Liver (tissue), 9 donors: Measurements from ENCODE around the gene SEM1. TPM values are rescaled to one million over a fixed set of nuclear protein-coding genes. Genes with fewer than 3 reads are reported as not detected.

Experiments
- DNase-seq: peaks from one replicate; pipeline ENCODE4 v3.0.0-alpha.2; 2017; ENCODE audit warnings: low spot score
- H3K27ac ChIP-seq, 2 donors: one replicate each; pipeline ENCODE4 v1.7.0; 2013; ENCODE audit warnings: inconsistent platforms in 2 of 2, low read length in 2 of 2, control low read depth in 1 of 2, low read depth in 1 of 2, mild to moderate bottlenecking in 1 of 2
- H3K27me3 ChIP-seq, 4 donors: one replicate each; pipeline versions ENCODE4 v1.6.1 to v1.7.0; 2013; ENCODE audit warnings: low read length in 3 of 4, inconsistent platforms in 1 of 4, mild to moderate bottlenecking in 1 of 4, moderate library complexity in 1 of 4; ENCODE audit not compliant: control insufficient read depth in 4 of 4, insufficient read depth in 4 of 4
- H3K36me3 ChIP-seq, 4 donors: one replicate each; pipeline versions ENCODE4 v1.6.1 to v1.7.0; 2013; ENCODE audit warnings: low read length in 3 of 4, mild to moderate bottlenecking in 3 of 4, low read depth in 1 of 4, moderate library complexity in 1 of 4; ENCODE audit not compliant: control insufficient read depth in 4 of 4, insufficient read depth in 3 of 4
- H3K4me1 ChIP-seq, 4 donors: one replicate each; pipeline versions ENCODE4 v1.6.1 to v1.7.0; 2013; ENCODE audit warnings: low read length in 3 of 4, mild to moderate bottlenecking in 3 of 4, moderate library complexity in 1 of 4; ENCODE audit not compliant: control insufficient read depth in 4 of 4, insufficient read depth in 4 of 4
- H3K4me3 ChIP-seq, 3 donors: one replicate each; pipeline versions ENCODE4 v1.6.1 to v1.7.0; 2013; ENCODE audit warnings: low read length in 3 of 3, control low read depth in 1 of 3, low read depth in 1 of 3, mild to moderate bottlenecking in 1 of 3
- H3K9ac ChIP-seq, 2 donors: one replicate each; pipeline ENCODE4 v1.7.0; 2013; ENCODE audit warnings: low read length in 2 of 2, mild to moderate bottlenecking in 2 of 2, moderate library complexity in 2 of 2, control low read depth in 1 of 2, low read depth in 1 of 2
- H3K9me3 ChIP-seq, 4 donors: one replicate each; pipeline versions ENCODE4 v1.6.1 to v1.7.0; 2013; ENCODE audit warnings: low read length in 3 of 4; ENCODE audit not compliant: control insufficient read depth in 4 of 4
- EGR1 ChIP-seq, 2 donors: IDR thresholded peaks; 2 replicates each; pipeline ENCODE4 v1.6.1; 2016 to 2018; ENCODE audit warnings: antibody characterized with exemption in 2 of 2, low read depth in 2 of 2
- FOXA1 ChIP-seq: IDR thresholded peaks from 2 replicates; pipeline ENCODE4 v1.6.1; 2016; ENCODE audit warnings: antibody characterized with exemption
- FOXA2 ChIP-seq: IDR thresholded peaks from 2 replicates; pipeline ENCODE4 v1.6.1; 2016; ENCODE audit warnings: antibody characterized with exemption
- GABPA ChIP-seq, 2 donors: IDR thresholded peaks in 1 of 2; conservative IDR thresholded peaks in 1 of 2; 2 replicates each; pipeline ENCODE4 v1.6.1; 2016; ENCODE audit warnings: antibody characterized with exemption in 2 of 2, mild to moderate bottlenecking in 1 of 2, moderate library complexity in 1 of 2
- HNF4A ChIP-seq, 2 donors: conservative IDR thresholded peaks; 2 replicates each; pipeline ENCODE4 v1.6.1; 2016; ENCODE audit warnings: antibody characterized with exemption in 2 of 2, mild to moderate bottlenecking in 2 of 2
- HNF4G ChIP-seq: IDR thresholded peaks from 2 replicates; pipeline ENCODE4 v1.6.1; 2016; ENCODE audit warnings: antibody characterized with exemption
- JUND ChIP-seq, 2 donors: IDR thresholded peaks; 2 replicates each; pipeline ENCODE4 v1.6.1; 2016; ENCODE audit warnings: antibody characterized with exemption in 2 of 2
- MAX ChIP-seq: IDR thresholded peaks from 2 replicates; pipeline ENCODE4 v1.6.1; 2016; ENCODE audit warnings: antibody characterized with exemption
- NR2F2 ChIP-seq: IDR thresholded peaks from 2 replicates; pipeline ENCODE4 v1.6.1; 2016; ENCODE audit warnings: antibody characterized with exemption
- RAD21 ChIP-seq, 2 donors: IDR thresholded peaks; 2 replicates each; pipeline ENCODE4 v1.6.1; 2016; ENCODE audit warnings: antibody characterized with exemption in 2 of 2, mild to moderate bottlenecking in 2 of 2
- RXRA ChIP-seq, 2 donors: IDR thresholded peaks; 2 replicates each; pipeline ENCODE4 v1.6.1; 2017 to 2018; ENCODE audit warnings: antibody characterized with exemption in 2 of 2, mild to moderate bottlenecking in 1 of 2
- SP1 ChIP-seq: IDR thresholded peaks from 2 replicates; pipeline ENCODE4 v1.6.1; 2018; ENCODE audit warnings: antibody characterized with exemption, mild to moderate bottlenecking
- TAF1 ChIP-seq: conservative IDR thresholded peaks from 2 replicates; pipeline ENCODE4 v1.6.1; 2016; ENCODE audit warnings: antibody characterized with exemption, mild to moderate bottlenecking
- YY1 ChIP-seq: IDR thresholded peaks from 2 replicates; pipeline ENCODE4 v1.6.1; 2016; ENCODE audit warnings: antibody characterized with exemption, mild to moderate bottlenecking
- WGBS: extraction: QIAGEN DNeasy Blood & Tissue Kit; methylation state at CpG from one replicate; pipeline ENCODE4 v1.1.7; 2013; 5-methylcytosine and 5-hydroxymethylcytosine counted together
- polyA plus RNA-seq, 2 donors: library from polyadenylated mRNA; stranded (reverse) in 1 of 2; unstranded in 1 of 2; fragments of 200-250 nt in 1 of 2; fragments of >200 nt in 1 of 2; fragmentation: Nextera tagmentation in 1 of 2; extraction: Ambion mirVana in 1 of 2; gene quantifications; one replicate each; pipeline versions ENCODE4 v1.2.1 to v1.2.3, GENCODE V29; 2013 to 2015
- total RNA-seq, 2 donors: library from RNA; depleted of rRNA; stranded (reverse); fragments of >200 nt; gene quantifications; one replicate each; pipeline ENCODE4 v1.2.3, GENCODE V29; 2014
- TF ChIP-seq, protein P1 (sequence below): fragments of 150-350 bp; IDR thresholded peaks from 2 replicates; pipeline ENCODE4 v1.5.1; 2017; ENCODE audit warnings: improper control_type of control experiment, low read depth, low read length; ENCODE audit not compliant: missing input control
- TF ChIP-seq, protein P2 (sequence below): IDR thresholded peaks from 2 replicates; pipeline ENCODE4 v1.6.1; 2016; ENCODE audit warnings: antibody characterized with exemption
- TF ChIP-seq, protein P3 (sequence below): IDR thresholded peaks from 2 replicates; pipeline ENCODE4 v1.6.1; 2016; ENCODE audit warnings: antibody characterized with exemption
- TF ChIP-seq, protein P4 (sequence below): IDR thresholded peaks from 2 replicates; pipeline ENCODE4 v1.6.1; 2016; ENCODE audit warnings: antibody characterized with exemption, mild to moderate bottlenecking
- donor health status: healthy.
- donor health status: healthy.
- donor health status: healthy.
- donor health status: healthy.
- donor health status: healthy.

Gene SEM1
- total and polyA plus RNA-seq, 4 donors: 21.1 to 325 (median 52.7) TPM

DNA sequence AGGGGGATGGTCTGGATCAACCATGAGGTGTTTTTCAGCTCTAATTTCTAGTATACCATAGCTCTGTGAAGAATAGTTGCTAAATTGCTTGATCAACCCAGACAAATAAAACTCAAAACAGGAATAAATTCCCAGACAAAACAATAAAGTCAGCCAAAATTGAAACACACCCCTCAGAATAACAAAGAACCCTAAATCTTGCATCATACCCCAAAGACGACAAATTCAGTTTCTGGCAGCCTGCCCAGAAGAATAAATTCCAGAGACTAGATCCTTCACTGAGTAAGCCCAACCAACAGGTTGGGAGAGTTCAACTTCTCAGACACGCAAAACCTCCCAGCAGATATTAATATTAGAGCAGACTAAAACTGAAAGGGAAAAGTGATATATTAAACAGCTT, 11.2 kb upstream of the SEM1 start (continued):
- TF ChIP-seq, protein P1, sequence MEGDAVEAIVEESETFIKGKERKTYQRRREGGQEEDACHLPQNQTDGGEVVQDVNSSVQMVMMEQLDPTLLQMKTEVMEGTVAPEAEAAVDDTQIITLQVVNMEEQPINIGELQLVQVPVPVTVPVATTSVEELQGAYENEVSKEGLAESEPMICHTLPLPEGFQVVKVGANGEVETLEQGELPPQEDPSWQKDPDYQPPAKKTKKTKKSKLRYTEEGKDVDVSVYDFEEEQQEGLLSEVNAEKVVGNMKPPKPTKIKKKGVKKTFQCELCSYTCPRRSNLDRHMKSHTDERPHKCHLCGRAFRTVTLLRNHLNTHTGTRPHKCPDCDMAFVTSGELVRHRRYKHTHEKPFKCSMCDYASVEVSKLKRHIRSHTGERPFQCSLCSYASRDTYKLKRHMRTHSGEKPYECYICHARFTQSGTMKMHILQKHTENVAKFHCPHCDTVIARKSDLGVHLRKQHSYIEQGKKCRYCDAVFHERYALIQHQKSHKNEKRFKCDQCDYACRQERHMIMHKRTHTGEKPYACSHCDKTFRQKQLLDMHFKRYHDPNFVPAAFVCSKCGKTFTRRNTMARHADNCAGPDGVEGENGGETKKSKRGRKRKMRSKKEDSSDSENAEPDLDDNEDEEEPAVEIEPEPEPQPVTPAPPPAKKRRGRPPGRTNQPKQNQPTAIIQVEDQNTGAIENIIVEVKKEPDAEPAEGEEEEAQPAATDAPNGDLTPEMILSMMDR: no peak
- TF ChIP-seq, protein P2, sequence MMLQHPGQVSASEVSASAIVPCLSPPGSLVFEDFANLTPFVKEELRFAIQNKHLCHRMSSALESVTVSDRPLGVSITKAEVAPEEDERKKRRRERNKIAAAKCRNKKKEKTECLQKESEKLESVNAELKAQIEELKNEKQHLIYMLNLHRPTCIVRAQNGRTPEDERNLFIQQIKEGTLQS: no peak
- TF ChIP-seq NR2F2: no peak
- TF ChIP-seq RXRA (IDR thresholded peaks at IDR 0.05): no peak
- TF ChIP-seq FOXA1: no peak

GRCh38 chr7:96719164-96719563, 9.5 kb upstream of the SEM1 start:
- WGBS: 27% methylated on average over 4 of the region's 4 CpGs
- Histone ChIP-seq H3K36me3 (no peaks in the 10 kb centered on the region), H3K27ac (no peak overlapping the region), H3K27me3 (no peaks in the 10 kb centered on the region), H3K9me3 (no peaks in the 10 kb centered on the region), H3K9ac (no peak overlapping the region), H3K4me1 (peaks cover 3 to 8% (median 5%) of the 10 kb centered on the region in 4 donors), H3K4me3 (peak overlapping the region in 1 of 3 donors; percentile 37)
- DNase-seq: no peak
- TF ChIP-seq, protein P2: no peak
- peak in 1 of 2 donors; percentile 5 for TF ChIP-seq RAD21 (IDR thresholded peaks at IDR 0.05)

GRCh38 chr7:96718107-96719003, 8.7 kb upstream of the SEM1 start:
- 46% methylated on average over 3 of the region's 3 CpGs for WGBS
- H3K4me1 ChIP-seq: peaks cover 3 to 8% (median 5%) of the 10 kb centered on the region in 4 donors

More at GRCh38 chr7:96718107-96719003, 8.7 kb upstream of the SEM1 start:
- Histone ChIP-seq H3K4me3 (no peak overlapping the region), H3K27me3 (no peaks in the 10 kb centered on the region), H3K36me3 (no peaks in the 10 kb centered on the region), H3K9me3 (peaks cover 0 to 2% (median 1%) of the 10 kb centered on the region in 4 donors), H3K27ac (no peak overlapping the region), H3K9ac (no peak overlapping the region)
- no peak for DNase-seq
- TF ChIP-seq JUND (IDR thresholded peaks at IDR 0.05): no peak
- no peak for TF ChIP-seq MAX
- peak; percentile 59 for TF ChIP-seq YY1
- TF ChIP-seq RXRA (IDR thresholded peaks at IDR 0.05): no peak
- TF ChIP-seq FOXA2: no peak
- TF ChIP-seq, protein P1: no peak
- no peak for TF ChIP-seq EGR1 (IDR thresholded peaks at IDR 0.05; ENCODE audit: low read depth in 2 of 2)
- no peak for TF ChIP-seq HNF4G
- TF ChIP-seq, protein P3, sequence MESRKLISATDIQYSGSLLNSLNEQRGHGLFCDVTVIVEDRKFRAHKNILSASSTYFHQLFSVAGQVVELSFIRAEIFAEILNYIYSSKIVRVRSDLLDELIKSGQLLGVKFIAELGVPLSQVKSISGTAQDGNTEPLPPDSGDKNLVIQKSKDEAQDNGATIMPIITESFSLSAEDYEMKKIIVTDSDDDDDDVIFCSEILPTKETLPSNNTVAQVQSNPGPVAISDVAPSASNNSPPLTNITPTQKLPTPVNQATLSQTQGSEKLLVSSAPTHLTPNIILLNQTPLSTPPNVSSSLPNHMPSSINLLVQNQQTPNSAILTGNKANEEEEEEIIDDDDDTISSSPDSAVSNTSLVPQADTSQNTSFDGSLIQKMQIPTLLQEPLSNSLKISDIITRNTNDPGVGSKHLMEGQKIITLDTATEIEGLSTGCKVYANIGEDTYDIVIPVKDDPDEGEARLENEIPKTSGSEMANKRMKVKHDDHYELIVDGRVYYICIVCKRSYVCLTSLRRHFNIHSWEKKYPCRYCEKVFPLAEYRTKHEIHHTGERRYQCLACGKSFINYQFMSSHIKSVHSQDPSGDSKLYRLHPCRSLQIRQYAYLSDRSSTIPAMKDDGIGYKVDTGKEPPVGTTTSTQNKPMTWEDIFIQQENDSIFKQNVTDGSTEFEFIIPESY: no peak
- TF ChIP-seq TAF1: no peak
- TF ChIP-seq, protein P4, sequence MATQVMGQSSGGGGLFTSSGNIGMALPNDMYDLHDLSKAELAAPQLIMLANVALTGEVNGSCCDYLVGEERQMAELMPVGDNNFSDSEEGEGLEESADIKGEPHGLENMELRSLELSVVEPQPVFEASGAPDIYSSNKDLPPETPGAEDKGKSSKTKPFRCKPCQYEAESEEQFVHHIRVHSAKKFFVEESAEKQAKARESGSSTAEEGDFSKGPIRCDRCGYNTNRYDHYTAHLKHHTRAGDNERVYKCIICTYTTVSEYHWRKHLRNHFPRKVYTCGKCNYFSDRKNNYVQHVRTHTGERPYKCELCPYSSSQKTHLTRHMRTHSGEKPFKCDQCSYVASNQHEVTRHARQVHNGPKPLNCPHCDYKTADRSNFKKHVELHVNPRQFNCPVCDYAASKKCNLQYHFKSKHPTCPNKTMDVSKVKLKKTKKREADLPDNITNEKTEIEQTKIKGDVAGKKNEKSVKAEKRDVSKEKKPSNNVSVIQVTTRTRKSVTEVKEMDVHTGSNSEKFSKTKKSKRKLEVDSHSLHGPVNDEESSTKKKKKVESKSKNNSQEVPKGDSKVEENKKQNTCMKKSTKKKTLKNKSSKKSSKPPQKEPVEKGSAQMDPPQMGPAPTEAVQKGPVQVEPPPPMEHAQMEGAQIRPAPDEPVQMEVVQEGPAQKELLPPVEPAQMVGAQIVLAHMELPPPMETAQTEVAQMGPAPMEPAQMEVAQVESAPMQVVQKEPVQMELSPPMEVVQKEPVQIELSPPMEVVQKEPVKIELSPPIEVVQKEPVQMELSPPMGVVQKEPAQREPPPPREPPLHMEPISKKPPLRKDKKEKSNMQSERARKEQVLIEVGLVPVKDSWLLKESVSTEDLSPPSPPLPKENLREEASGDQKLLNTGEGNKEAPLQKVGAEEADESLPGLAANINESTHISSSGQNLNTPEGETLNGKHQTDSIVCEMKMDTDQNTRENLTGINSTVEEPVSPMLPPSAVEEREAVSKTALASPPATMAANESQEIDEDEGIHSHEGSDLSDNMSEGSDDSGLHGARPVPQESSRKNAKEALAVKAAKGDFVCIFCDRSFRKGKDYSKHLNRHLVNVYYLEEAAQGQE: peak; percentile 23
- peak; percentile 54 for TF ChIP-seq SP1
- no peak for TF ChIP-seq FOXA1
- peak; percentile 65 to 80 for TF ChIP-seq HNF4A (conservative IDR thresholded peaks at IDR 0.05)
- TF ChIP-seq GABPA (IDR thresholded peaks at IDR 0.05 in 1 of 2, conservative IDR thresholded peaks at IDR 0.05 in 1 of 2): no peak
- TF ChIP-seq, protein P2: no peak
- TF ChIP-seq RAD21 (IDR thresholded peaks at IDR 0.05): no peak
- TF ChIP-seq NR2F2: no peak
